HG03520 (cell line): ENCODE measurements around the gene TRPT1.

Experiments used
- ATAC-seq: cut with Tn5 transposase; IDR thresholded peaks from one replicate; pipeline ENCODE4 v1.9.1; 2021; ENCODE audit warnings: mild to moderate bottlenecking, moderate library complexity; ENCODE audit not compliant: unreplicated experiment

The TRPT1 gene, protein sequence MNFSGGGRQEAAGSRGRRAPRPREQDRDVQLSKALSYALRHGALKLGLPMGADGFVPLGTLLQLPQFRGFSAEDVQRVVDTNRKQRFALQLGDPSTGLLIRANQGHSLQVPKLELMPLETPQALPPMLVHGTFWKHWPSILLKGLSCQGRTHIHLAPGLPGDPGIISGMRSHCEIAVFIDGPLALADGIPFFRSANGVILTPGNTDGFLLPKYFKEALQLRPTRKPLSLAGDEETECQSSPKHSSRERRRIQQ

DNA sequence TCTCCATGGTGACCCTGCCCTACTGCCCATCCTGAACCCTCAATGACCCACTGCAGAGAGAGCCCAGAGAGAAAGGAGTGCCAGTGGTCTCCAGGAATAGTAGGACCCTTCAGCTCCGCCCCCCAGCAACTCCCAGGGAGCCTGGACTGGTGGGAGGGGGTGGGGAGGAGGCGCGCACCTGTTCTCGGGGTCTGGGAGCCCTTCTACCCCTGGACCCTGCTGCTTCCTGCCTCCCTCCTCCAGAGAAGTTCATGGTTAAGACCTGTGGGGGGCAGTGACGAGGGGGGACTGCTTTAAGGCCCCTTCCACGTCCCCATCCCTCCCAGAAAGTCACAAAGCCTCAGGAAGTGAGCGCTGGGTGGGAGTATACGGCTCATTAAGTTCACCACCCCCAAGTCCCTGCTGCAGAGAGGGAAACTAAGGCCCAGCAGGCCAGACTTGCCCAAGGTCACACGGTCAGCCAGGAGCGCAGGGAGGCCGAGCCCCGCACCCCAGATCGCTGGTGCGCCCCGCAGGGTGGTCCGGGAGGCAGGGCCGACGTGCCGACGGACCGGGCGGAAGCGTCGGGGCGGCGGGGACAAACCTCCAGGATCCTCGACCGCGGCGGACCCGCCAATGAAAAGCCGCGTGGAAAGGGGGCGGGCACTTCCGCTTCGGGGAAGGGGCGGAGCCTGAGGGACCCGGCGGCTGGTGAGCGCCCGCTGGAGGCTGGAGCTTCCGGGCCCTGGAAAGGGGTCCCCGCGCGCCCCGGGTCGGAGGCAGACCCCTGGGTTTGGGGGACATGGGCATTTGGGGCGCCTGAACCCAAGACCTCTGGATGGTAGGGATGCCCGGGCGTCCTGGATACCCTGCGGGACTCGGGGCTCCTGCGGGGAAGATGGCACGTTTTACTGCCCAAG is at the start of gene TRPT1, which contains the start of gene NUDT22:
TSS of gene TRPT1 (minus strand) at position 579 of the 899 bp plus-strand sequence. CDS start at position 253, 326 bp downstream.
TSS of gene NUDT22 (plus strand) at position 667 of the 899 bp plus-strand sequence. CDS start 379 bp downstream, outside the sequence.
- peak; percentile 40 for ATAC-seq

DNA sequence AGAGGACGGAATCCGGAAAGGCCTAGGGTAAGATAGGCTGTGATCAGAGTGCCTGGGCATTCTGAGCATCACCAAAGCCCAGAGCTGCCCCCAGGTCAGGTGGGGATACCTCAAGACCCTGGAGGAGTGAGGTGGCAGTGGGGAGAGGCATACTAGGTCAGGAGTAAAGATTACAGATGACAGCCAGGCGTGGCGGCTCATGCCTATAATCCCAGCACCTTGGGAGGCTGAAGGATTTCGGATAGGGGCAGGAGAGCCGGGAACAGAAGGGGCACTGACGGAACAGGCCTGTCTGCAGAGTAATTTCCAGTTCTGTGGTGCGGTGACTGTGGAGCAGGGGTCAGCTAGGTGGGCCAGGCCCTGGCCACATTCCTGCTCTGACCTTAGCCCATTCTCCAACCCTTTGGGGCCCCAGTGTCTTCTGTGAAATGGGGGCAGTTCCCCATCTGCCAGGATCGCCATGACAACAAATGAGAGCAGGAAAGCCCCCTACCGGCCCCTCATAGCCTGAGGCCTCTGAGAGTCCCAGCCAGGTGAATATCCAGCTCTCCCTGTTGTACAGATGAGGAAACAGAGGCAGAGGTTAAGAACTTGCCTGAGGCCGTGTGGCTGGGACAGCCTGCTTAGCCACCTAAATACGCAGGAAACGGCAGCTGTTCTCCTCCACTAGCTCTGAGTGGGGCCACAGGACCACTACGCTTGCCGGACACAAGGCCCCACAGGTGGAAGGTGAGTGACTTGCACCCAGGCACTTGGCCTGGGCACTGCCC is 49.2 kb upstream of the TRPT1 start:
- ATAC-seq, result no peak

DNA sequence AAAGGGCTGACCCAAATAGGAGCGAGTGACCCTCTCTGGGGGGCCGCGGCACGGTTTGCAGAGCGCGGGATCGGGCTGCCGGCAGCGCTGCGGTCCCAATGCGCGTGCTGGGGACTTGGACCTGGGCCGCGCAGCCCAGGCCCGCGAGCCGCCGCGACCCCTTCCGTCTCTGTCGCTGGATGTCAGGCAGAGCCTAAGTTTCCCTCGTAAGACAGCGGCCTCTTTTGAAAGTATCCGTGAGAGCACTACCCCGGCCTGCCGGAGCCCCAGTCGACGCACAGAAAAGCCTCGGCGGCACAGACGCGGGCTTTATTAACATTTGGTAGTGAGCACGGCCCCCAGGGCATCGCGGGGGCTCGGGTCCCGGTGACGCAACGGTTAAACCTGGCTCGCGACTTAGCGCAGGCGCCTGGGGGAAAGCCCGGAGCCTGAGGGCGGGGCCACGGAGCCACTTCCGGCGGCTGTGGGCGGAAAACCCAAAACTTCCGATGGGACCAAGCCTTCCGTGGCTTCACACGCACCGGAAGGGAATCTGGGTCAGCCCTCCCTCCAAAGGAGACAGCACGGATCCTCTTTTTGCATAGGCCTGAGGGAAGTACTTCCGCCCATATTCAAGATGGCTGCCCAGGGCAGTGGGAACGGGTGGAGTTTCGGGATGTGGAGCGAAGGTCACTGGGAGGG is 43.7 kb upstream of the TRPT1 start:
- peak; percentile 47 for ATAC-seq

DNA sequence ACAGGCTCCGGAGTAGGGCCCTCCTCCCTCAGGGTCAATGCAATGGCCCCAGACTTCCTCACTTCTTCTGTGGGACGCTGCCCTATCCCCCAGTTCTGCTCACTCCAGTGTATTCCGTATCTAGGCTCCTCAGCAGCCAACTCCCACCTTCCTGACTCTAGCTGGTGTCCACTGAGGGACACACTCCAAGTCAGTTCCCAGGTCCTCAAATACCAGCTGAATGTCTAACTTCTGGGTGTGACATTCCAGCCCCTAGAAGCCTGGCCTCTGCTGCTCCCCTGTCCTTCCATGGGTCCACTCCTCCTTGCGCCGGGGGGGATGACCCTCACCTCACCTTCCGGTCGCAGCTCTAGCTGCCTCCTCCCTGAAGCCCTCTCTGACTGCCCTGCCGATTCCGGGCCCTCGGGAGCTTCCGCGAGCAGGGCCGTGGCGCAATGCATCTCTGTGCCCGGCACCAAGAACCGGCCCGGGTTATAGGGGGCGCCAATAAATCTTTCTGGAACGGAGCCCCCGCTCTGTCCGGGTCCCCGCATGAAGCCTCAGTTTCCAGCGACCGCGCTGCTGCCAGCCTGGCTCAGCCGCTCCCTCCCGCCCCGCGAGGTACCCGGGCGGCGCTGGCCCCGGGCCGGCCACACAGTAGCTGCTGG is 43.0 kb upstream of the TRPT1 start:
- ATAC-seq, result no peak

DNA sequence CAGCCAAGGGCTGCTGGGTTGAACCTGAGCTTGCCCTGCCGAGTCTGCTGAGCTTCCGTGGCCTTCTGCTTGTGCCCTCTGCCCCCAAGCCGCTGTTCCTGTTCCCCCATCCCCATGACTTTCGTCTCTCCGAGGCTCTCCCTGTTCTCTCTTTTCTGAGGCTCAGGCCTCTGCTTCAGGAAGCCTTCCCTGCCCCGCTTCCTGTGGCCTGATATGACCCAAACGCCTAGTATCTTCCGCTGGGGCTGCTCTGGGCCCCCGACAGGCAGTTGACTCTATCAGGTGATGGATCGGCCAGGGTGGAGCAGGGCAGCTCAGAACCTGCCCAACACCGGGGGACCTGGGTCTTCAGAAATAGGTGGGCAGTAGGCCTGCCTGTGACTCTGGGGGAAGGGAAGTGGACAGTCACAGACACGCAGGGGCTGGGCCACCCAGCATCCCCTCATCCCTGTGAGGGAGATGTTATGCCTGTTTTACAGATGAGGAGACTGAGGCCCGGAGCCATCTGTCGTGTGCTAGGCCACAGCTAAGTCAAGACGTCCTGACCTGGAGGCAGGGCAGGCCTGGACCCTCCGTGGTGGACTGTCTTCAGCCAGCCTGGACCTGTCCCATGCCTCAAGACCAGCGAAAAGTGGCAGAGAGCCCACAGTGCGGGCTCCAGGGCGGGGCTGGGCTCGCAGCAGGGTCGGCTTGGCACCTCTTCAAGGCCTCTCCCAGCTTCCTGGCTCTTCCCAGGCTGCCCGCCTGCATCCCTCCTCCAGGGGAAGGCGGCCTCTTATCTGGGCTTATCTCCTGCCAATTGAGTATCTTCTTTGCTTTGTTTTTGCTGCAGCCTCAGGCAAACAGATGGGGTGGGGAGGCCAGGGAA is 42.3 kb upstream of the TRPT1 start:
- ATAC-seq, result no peak

DNA sequence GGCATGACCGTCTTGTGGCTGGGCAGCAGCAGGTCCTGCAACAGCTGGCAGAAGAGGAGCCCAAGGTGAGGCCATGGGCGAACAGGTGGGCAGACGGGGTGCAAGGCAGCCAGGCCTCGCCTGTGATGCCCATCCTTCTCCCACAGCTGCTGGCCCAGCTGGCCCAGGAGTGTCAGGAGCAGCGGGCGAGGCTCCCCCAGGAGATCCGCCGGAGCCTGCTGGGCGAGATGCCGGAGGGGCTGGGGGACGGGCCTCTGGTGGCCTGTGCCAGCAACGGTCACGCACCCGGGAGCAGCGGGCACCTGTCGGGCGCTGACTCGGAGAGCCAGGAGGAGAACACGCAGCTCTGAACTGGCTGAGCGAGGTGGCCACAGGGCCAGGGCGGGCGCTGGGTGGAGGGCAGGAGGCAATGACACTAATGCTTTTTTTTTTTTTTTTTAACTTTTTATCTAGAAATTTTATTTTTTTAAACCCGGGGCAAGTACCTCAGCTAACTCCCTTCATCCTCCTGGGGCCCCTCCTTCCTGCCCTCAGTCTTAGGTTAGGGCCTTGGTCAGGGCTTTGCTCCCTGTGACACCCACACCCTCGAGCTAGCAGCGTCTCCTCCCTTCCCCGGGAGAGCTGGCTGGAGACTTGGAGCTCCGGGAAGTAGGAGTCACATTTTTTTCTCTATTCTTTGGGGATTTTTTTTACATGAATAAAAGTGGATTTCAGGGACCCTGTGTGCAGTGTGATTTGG is 41.4 kb upstream of the TRPT1 start:
- ATAC-seq, result no peak

DNA sequence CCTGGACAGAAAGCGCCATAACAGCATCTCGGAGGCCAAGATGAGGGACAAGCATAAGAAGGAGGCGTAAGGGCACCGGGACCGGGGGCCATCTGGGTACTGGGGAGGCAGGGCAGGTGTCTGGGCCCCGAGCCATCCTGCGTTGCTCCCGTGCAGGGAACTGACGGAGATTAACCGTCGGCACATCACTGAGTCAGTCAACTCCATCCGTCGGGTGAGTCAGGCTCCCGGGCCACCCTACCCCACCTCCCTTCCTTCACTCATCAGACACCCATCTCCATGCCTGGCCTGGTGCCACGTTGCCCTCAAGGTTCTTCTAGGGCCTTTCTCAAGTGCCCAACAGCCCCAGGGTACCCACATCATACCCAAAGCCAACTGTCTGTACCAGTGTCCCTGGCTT is 40.4 kb upstream of the TRPT1 start:
- ATAC-seq, result no peak

DNA sequence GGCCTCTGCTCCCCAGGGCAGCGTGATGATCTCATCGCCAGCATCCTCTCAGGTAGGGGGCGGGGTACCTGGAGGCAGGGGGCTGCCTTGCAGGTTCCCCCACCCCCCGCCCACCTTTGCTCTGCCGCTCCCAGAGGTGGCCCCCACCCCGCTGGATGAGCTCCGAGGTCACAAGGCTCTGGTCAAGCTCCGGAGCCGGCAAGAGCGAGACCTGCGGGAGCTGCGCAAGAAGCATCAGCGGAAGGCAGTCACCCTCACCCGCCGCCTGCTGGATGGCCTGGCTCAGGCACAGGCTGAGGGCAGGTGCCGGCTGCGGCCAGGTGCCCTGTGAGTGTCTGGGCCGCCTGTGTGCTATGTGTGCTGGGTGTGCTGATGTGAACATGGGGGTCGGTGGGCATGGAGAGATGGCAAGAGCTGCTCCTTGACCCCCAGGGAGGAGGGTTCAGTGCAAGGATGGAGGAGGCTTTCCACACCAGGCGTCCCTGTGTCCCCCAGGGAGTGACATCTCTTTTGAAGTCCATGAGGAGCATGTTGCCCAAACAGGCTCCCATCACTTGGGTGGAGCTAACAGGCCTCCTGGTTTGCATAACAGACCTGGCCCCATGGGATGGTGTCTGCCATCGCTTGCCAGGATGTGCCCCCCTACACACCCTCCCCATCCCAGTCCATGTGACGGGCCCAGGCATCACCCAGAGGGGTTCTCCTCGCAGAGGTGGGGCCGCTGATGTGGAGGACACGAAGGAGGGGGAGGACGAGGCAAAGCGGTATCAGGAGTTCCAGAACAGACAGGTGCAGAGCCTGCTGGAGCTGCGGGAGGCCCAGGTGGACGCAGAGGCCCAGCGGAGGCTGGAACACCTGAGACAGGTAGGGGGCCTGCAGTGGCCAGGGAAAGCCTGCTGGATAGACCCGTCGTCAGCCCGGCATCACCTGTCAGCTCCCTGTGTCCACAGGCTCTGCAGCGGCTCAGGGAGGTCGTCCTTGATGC is 39.5 kb upstream of the TRPT1 start:
- no peak for ATAC-seq

DNA sequence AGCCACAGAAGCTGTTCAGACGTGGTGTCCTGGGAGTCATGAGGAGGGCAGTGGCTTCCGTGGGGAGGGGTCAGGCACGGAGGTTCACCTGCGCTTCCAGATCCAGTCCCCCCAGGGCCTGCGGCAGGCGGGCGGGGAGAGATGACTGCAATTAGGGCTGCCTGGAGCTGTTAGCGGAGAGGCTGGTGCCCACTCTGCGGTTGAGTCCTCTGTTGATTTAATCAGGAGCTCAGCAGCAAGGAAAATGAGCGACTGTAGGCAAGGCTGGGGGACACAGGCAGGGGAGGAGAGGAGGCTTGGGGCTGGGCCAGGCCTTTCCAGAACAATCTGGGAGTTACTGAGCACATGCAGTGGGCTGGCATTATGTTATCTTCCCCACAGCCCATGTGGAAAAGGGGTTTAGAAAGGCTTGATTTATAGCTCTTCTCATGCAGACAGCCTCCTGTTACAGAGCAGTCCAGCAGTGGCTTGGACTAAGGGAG is 38.4 kb upstream of the TRPT1 start:
- no peak for ATAC-seq

DNA sequence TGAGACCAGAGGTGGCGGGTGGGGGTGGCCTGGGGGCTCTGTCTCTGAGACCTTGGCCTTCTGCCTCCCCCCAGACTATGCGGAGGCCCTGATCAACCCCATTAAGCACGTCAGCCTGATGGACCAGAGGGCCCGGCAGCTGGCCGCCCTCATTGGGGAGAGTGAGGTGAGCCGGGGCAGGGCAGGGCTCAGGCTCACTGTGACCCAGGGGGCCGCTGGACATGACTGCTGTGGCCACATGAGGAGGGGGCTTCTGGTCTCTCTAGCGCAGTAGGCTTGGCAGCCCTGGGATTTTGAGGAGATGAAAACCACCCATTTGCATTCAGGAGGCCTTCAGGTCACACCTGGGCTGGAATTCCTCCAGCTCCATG is 37.9 kb upstream of the TRPT1 start:
- ATAC-seq, result no peak

DNA sequence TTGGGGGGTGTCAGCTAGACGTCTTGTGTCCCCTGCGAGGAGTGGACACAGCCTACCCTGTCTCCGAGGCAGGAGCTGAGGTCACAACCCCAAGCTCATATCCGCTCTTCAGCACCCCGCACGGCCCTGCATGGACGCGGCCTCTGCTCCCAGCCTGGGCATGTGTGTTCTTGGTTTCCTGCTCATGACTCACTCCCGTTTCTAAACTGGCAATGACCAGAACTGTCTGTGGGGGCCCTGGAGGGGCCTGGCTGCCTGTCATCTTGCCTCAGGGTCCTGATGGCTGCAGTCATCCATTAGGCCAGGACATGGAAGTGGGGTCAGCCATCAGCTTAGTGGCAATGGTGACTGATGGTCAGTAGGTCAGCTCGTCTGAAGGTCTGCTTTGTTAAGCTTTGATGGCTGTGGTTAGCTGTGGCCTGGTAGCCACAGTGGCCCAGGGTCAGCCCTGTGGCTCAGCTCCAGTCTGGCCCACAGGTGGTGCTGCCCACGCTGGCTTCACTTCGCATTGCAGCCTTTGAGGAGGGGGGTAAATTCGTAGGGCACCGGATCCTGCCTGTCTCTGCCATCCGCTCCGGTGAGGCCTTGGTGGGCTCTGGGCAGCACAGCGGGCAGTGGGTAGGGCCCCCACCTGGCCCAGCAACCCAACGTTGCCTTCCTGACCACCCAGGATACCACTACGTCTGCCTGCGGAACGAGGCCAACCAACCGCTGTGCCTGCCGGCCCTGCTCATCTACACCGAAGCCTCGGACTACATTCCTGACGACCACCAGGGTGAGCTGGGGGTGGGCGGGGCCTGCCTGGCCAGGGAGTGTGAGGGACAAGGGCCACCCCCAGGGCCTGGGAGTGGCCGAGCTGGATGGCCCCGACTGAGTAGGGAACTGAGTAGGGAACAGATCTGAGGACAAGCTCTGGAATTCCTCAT is 37.3 kb upstream of the TRPT1 start:
- no peak for ATAC-seq

DNA sequence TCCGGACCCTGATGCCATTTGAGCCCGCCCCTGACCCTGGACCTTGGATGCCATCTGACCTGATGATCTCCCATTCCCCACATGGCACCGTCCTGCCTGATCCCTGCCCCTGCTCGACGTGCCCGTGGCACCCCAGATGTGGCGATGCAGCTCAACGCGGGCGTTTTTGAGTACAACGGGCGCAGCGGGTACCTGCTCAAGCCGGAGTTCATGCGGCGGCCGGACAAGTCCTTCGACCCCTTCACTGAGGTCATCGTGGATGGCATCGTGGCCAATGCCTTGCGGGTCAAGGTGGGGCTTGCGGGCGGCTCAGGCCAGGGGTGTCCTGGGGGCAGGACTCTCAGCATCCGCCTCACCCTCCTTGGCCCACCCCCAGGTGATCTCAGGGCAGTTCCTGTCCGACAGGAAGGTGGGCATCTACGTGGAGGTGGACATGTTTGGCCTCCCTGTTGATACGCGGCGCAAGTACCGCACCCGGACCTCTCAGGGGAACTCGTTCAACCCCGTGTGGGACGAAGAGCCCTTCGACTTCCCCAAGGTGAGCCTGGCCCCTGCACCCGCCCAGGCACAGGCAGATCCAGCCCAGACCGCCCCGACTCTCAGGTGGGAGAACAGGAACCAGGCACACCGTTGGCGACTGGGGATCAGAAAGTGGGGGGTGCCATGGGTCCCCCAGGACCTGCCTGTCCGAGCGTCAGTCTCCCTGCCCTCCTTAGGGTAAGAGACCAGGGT is 36.5 kb upstream of the TRPT1 start:
- ATAC-seq, result no peak

DNA sequence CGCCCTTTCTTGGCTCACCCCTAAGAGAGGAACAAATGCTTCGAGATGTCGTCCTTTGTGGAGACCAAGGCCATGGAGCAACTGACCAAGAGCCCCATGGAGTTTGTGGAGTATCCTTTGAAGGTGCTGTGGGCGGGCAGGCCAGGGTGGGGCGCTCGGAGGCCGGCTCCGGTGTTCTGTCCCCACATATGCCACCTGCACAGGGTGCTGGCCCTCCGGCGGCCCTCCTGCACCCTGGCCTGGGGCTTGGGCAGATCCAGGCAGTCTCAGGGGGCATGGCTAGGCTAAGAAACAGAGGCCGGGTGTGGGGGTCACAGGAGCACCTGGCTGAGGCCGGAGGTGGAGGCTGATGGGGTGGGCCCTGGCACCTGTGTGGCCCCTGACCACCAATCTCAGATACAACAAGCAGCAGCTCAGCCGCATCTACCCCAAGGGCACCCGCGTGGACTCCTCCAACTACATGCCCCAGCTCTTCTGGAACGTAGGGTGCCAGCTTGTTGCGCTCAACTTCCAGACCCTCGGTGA is 35.6 kb upstream of the TRPT1 start:
- ATAC-seq, result no peak

DNA sequence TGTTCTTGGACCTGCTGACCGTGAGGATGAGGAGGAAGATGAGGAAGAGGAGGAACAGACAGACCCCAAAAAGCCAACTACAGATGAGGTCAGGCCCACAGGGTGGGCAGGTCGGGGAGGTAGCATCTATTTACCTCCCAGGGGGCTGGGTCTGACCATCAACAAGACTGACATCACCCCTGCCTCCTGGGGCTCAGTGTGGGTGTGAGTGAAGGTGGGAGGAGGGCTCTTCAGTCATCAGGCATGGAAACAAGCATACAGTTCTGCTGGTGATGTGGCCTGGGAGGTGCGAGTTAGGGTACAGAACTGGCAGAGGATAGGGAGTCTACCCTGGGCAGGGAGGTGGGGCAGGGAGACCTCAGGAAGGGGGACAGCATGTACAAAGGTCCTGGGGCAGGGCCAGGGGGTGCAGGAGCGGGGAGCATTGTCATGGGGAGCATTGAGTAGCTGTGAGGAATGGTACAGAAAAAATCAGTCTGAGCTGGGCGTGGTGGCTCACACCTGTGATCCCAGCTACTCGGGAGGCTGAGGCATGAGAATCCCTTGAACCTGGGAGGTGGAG is 34.2 kb upstream of the TRPT1 start:
- ATAC-seq, result no peak

DNA sequence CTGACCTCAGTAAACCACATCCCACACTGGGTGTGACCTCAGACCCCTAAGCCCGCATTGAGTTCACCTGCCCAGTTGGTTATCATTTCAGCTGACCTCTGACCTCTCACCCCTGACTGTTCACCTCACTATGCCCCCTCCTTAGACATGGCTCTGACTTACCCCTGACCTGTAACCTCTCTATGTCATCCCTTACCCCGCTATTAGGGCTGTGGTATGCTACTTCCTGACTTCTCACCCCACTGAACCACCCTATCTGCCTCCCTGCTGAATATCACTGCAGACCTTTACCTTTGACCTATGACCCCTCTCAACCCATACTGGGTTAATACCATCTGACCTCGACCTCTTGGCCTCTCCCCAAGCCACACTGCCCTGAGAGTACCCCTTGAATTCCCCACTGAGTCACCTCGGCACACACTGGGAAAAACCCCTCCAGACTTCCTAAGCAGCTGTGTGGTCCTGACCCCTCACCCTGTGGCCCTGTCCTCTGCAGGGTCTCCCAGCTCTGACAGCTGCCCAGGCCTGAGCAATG is 33.6 kb upstream of the TRPT1 start:
- no peak for ATAC-seq
